ENCODE data around the gene KMT2E.

GRCh38 chr7:105046414-105046813, 32.4 kb downstream of the KMT2E start:
- no peak for TF ChIP-seq CTCF (conservative IDR thresholded peaks at IDR 0.05; ENCODE audit: low read length)
- TF ChIP-seq EZH2phosphoT487 (IDR thresholded peaks at IDR 0.05; ENCODE audit: borderline replicate concordance, low read depth, low read length), result no peak
